Stimulated activated CD8-positive, alpha-beta memory T cell treated with anti-CD3 and anti-CD28 coated beads, Interleukin-15, amount 100 ng/mL, for 1 hour (primary cell): Measurements from ENCODE around the gene SOX1.

ENCODE experiments used
- DNase-seq: peaks from one replicate; pipeline ENCODE4 v3.0.0-alpha.2; 2020; ENCODE audit warnings: low read depth

SOX1 gene

DNA sequence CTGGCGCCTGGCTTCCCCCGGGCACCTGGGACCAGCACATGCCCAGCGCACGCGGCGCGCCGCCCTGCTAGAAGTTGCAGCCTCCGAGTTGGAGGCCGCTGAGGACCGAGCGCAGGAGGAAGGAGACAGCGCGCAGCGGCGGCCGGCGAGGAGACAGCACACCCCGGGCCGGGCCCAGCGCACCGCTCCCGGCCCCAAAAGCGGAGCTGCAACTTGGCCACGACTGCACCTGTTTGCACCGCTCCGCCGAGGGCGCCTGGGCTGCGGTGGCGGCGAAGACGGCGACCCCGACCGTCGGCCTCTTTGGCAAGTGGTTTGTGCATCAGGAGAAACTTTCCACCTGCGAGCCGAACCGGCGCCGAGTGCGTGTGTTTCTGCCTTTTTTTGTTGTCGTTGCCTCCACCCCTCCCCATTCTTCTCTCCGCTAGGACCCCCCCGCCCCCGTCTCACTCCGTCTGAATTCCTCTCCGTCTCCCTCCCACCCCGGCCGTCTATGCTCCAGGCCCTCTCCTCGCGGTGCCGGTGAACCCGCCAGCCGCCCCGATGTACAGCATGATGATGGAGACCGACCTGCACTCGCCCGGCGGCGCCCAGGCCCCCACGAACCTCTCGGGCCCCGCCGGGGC is at the start of gene SOX1:
Gene SOX1, plus strand, starts transcription at position 34 of the 626 bp plus-strand sequence. Its CDS starts 510 bp downstream, at position 544.
- no peak for DNase-seq

- no peak for DNase-seq
Measured at GRCh38 chr13:112024577-112024976, 42.4 kb upstream of the SOX1 start.

DNA sequence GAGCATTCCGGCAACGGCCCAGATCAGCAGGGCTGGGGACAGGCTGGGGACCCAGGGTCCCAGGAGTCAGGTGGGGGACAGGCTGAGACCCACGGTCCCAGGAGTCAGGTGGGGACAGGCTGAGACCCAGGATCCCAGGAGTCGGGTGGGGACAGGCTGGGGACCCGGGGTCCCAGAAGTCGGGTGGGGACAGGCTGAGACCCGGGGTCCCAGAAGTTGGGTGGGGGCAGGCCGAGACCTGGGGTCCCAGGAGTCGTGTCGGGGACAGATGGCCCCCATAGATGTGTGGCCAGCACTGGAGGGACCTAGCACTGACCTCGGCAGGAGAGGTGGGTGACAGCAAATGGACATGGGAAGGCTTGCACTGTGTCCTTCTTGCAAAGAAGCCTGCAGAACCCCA is 39.7 kb upstream of the SOX1 start:
- DNase-seq: no peak

DNA sequence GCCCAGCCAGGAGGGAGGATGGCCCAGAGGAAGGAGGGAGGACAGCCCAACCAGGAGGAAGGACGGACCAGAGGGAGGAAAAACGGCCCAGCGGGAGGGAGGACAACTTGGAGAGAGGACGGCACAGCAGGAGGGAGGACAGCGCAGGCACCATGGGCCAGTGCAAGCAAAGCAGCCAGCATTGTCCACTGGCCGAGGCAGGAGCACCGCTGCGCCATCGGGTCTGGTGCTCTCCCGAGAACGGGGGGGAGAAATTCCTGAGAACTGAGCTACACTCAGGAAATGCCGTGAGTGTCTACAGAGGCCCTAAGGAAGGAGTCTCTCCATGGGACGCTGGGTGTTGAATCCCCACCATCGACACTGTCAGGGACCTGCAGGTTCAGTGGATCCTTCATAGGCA is 38.5 kb upstream of the SOX1 start:
- no peak for DNase-seq

DNA sequence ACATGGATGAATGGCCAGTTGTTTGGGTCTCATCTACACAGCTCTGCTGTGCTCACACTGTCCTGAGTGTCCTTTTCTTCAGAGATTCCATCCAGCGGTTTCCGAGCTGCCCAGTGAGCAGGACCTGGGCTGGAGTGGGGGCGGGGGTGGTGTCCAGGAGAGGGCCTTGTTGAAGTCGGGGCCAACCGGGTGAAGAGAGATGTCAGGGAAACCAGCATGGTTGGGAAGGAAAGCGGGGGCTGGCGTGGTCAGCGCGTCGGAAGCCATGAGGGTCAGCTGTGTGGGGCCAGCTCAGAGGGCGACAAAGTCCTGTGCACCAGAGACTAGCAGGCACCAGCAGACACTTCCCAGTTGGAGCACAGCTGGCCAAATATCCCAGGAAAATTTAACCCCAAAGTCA is 37.8 kb upstream of the SOX1 start:
- DNase-seq: no peak

DNA sequence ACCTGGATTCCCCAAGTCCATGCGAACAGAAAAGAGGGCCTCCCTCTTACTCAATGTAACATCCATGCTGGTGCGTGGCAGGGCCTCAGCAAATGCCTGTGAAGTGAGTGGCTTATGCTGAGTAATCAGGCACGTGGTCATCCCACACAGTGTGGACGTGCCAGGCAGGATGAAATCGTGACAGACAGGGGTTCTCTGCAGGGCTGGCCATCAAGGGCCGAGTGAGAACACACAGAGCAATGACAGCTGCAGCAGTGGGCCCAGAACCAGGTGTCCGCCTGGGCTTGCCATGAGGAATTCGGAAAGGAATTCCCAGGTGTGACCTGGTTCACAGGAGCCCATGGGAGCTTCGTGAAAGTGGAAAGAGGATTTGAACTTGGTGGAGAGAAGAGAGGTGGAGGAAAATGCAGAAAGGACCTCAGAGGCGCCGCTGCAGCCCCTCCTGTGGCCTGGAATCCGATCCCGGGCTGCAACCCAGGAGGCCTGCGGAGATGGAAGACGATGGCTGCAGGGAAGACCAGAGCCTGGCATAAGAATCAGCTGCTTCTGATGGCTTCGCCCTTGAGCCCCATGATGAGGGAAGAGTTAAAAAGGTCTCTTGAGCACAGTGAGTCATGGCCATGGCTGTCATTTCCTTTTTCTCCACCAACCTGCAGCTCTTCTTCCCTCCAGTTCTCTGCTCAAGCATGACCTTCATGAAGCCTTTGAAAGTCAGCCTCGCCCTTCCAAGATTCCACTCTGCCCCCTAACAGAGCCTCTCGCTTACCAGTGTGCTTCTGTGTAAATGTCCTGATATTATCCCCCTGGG is 34.6 kb upstream of the SOX1 start:
- DNase-seq: no peak

DNA sequence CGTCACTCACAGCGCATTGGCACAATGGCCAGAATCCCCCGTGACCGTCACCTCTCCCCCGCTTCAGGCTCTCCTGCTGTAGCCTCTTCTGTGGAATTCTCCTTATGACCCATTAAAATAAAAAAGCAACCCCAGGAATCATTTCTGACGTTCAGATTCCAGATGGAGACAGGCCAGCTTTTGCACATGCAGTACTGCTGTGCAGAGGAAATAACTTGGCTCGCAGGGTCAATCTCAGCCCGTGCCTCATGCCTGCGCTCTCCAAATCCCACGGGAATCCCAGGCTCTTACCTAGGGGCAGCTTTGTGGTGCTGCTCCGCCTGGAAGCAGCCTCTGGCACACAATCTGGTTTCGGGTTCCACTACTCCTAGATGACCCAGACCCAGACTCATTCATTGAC is 32.7 kb upstream of the SOX1 start:
- no peak for DNase-seq

DNA sequence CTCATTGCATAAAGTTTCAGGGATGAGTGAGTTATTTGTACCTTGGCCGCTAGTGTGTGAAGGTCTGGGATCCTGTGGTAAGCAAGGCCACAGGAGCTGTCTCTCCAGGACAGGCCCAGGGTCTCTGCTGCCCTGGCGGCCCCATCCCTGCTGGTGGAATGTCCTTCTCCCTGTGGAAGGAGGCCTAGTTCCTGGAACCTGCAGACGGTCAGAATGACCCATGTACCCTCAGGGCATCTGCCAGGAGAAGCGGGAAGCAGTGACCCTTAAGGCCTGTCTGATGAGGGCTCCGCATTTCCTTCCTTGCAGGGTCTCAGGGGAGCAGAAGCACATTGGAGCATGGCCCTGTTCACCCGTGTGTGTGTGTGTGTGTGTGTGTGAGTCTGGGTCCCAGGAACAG is 32.1 kb upstream of the SOX1 start:
- DNase-seq: no peak

DNA sequence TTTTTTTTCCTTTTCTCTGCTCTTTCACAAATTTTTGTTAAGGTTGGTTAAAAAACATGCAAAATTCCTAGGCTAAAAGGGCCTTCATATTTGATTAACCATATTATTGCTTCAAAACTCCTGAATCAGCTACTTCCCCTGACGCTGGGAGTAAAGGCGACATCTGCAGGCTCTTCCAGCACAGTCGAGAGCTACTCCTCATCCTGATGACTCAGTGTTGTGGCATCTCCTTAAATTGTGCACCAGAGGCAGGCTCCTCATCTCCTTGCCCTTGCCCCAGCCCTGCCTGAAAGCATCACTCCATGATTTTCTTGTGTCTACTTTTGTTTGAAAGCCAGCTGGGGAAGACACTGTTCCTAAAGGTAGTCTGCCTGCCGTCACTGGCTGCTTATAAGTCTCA is 24.5 kb upstream of the SOX1 start:
- no peak for DNase-seq

GRCh38 chr13:112052213-112052612 is 14.7 kb upstream of the SOX1 start:
- DNase-seq: no peak

DNA sequence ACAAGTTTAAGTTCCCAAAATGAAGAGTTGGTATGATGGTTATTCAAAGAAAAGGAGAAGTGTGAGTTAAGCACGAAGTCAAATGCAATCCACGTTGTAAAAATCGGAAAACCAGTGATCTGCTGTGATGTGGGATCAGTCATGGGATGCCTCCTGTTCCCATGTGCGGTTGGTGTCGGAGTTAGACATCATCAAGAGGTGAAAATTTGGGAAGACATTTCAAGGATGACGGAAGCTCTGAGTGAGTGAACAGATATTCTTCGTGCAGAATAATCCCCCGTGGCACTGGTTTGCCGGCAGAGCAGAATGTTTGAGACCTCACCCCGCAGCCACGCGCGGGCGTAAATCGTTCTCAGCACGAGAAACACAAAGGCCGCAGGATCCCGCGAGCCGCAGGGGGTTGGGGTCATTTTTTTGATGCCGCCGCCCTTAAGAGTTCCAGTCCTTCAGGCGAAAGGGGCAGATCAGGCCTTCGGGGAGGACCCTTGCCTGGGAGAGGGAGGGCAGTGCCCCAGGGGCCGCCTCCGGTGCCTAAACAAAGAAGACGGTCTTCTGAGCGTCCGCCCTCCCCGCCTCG is 13.7 kb upstream of the SOX1 start:
- DNase-seq: no peak

GRCh38 chr13:112053744-112054615 is 13.0 kb upstream of the SOX1 start:
- DNase-seq: no peak

DNA sequence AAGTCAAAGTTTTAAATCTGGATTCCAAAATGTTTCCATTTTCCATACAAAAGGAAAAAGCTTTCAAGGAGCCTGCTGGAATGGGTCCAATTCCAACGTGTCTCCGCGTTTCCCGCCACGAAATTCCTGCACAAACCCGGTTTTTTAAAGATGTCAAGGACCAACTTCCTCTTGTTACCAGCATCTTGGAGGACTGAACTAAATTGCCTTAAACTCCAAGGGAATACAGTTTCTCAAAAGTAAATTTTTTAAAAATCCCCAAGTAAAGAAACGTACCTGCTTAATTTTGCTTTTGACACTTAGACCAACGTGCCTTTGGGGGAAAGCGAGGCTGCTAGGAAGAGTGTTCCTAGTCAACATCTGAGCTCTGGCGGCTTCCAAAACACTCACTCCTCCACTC is 12.3 kb upstream of the SOX1 start:
- no peak for DNase-seq

DNA sequence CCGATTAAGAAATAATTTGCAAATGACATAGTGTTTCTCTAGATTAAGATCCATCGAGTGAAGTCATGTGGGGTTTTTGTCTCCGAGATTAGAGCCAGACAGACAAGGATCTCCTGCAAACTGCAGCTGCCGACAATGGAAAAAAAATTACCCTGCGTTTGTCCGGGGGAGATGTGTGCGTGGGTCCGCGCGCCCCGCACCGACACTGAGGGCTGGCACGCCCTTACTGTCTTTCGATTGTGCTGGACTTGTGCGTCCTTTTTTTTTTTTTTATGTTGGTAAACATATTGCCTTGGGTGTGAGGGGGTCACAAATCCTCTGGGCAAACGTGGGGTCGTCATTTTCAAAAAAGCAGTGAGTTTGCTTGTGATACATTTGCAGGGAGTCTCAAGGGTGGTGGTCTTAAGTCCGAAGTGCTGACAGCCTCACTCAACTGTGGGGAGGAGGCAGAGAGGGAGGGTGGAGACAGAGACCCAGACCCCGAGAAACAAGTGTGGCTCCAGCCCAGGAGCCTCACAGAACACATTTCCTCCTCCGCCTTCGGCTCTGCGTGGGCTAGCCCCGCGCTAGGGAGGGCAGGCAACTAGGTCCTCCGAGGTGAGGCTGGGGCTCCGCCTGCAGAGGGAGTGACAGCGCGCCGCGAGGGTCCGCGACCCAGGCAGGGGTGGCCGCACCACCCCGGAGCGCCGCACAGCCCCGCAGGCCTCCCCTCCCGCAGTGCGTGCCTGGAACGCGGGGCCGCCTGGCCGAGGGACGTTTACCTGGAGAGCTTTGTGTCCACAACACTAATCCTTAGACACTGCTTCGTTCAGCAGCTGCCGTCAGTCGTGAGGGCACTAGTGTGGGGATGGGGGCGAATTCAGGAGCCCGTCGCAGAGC is 11.7 kb upstream of the SOX1 start:
- no peak for DNase-seq

DNA sequence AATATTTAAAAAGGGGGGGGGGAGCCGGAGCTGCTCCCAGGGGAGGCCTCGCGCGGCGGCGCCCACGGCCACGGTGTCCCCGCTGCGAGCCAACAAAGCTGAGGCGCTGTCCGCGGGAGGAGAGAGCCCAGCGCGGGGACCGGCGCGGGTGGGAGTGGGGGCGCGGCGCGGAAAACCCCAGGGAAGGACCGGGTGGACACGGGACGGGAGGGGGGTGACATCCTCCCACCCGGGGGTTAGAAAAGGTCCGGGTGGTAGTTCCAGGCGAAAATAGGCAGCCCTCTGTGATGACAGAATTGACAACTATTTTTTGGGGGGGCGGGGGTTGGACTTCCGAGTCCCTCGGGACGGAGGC is 11.1 kb upstream of the SOX1 start:
- no peak for DNase-seq

DNA sequence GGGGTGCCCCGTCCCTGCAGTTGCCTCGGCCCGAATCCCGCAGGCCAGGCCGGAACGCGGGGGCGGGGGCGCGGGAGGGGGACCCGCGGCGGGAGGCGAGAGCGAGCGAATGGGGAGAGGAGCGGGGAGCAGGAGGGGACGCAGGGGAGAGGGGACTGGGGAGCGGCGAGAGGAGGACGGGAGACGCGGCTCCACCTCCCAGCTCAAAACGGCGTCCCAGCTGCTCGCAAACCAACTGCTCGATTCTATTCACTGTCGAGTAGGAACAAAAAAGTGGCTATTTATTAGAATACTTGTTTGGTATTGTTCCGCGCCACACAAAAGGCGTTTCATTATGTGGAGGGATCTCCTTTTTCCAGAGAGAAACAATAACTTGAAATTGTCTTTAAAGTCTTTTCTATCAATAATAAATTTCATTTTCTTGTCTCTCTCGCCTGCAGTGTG is 10.6 kb upstream of the SOX1 start:
- DNase-seq: no peak

GRCh38 chr13:112056739-112057438 is 10.1 kb upstream of the SOX1 start:
- no peak for DNase-seq

GRCh38 chr13:112057439-112057735 is 9.6 kb upstream of the SOX1 start:
- no peak for DNase-seq

- DNase-seq: no peak
Measured at GRCh38 chr13:112057736-112058518, 9.0 kb upstream of the SOX1 start.

GRCh38 chr13:112058519-112058873 is 8.5 kb upstream of the SOX1 start:
- no peak for DNase-seq
